Liver (tissue), 9 donors: ENCODE results near the gene DNMT3A. TPM values are rescaled to one million over a fixed set of nuclear protein-coding genes. Genes with fewer than 3 reads are reported as not detected.

ENCODE experiments used
- DNase-seq: peaks from one replicate; pipeline ENCODE4 v3.0.0-alpha.2; 2017; ENCODE audit warnings: low spot score
- H3K27ac ChIP-seq, 2 donors: one replicate each; pipeline ENCODE4 v1.7.0; 2013; ENCODE audit warnings: inconsistent platforms in 2 of 2, low read length in 2 of 2, control low read depth in 1 of 2, low read depth in 1 of 2, mild to moderate bottlenecking in 1 of 2
- H3K27me3 ChIP-seq, 4 donors: one replicate each; pipeline versions ENCODE4 v1.6.1 to v1.7.0; 2013; ENCODE audit warnings: low read length in 3 of 4, inconsistent platforms in 1 of 4, mild to moderate bottlenecking in 1 of 4, moderate library complexity in 1 of 4; ENCODE audit not compliant: control insufficient read depth in 4 of 4, insufficient read depth in 4 of 4
- H3K36me3 ChIP-seq, 4 donors: one replicate each; pipeline versions ENCODE4 v1.6.1 to v1.7.0; 2013; ENCODE audit warnings: low read length in 3 of 4, mild to moderate bottlenecking in 3 of 4, low read depth in 1 of 4, moderate library complexity in 1 of 4; ENCODE audit not compliant: control insufficient read depth in 4 of 4, insufficient read depth in 3 of 4
- H3K4me1 ChIP-seq, 4 donors: one replicate each; pipeline versions ENCODE4 v1.6.1 to v1.7.0; 2013; ENCODE audit warnings: low read length in 3 of 4, mild to moderate bottlenecking in 3 of 4, moderate library complexity in 1 of 4; ENCODE audit not compliant: control insufficient read depth in 4 of 4, insufficient read depth in 4 of 4
- H3K4me3 ChIP-seq, 3 donors: one replicate each; pipeline versions ENCODE4 v1.6.1 to v1.7.0; 2013; ENCODE audit warnings: low read length in 3 of 3, control low read depth in 1 of 3, low read depth in 1 of 3, mild to moderate bottlenecking in 1 of 3
- H3K9ac ChIP-seq, 2 donors: one replicate each; pipeline ENCODE4 v1.7.0; 2013; ENCODE audit warnings: low read length in 2 of 2, mild to moderate bottlenecking in 2 of 2, moderate library complexity in 2 of 2, control low read depth in 1 of 2, low read depth in 1 of 2
- H3K9me3 ChIP-seq, 4 donors: one replicate each; pipeline versions ENCODE4 v1.6.1 to v1.7.0; 2013; ENCODE audit warnings: low read length in 3 of 4; ENCODE audit not compliant: control insufficient read depth in 4 of 4
- ATF3 ChIP-seq: IDR thresholded peaks from 2 replicates; pipeline ENCODE4 v1.6.1; 2016; ENCODE audit warnings: antibody characterized with exemption
- CTCF ChIP-seq: fragments of 150-350 bp; IDR thresholded peaks from 2 replicates; pipeline ENCODE4 v1.5.1; 2017; ENCODE audit warnings: improper control_type of control experiment, low read depth, low read length; ENCODE audit not compliant: missing input control
- EGR1 ChIP-seq, 2 donors: IDR thresholded peaks; 2 replicates each; pipeline ENCODE4 v1.6.1; 2016 to 2018; ENCODE audit warnings: antibody characterized with exemption in 2 of 2, low read depth in 2 of 2
- FOXA2 ChIP-seq: IDR thresholded peaks from 2 replicates; pipeline ENCODE4 v1.6.1; 2016; ENCODE audit warnings: antibody characterized with exemption
- HNF4A ChIP-seq, 2 donors: conservative IDR thresholded peaks; 2 replicates each; pipeline ENCODE4 v1.6.1; 2016; ENCODE audit warnings: antibody characterized with exemption in 2 of 2, mild to moderate bottlenecking in 2 of 2
- HNF4G ChIP-seq: IDR thresholded peaks from 2 replicates; pipeline ENCODE4 v1.6.1; 2016; ENCODE audit warnings: antibody characterized with exemption
- JUND ChIP-seq, 2 donors: IDR thresholded peaks; 2 replicates each; pipeline ENCODE4 v1.6.1; 2016; ENCODE audit warnings: antibody characterized with exemption in 2 of 2
- MAX ChIP-seq: IDR thresholded peaks from 2 replicates; pipeline ENCODE4 v1.6.1; 2016; ENCODE audit warnings: antibody characterized with exemption
- NR2F2 ChIP-seq: IDR thresholded peaks from 2 replicates; pipeline ENCODE4 v1.6.1; 2016; ENCODE audit warnings: antibody characterized with exemption
- RXRA ChIP-seq, 2 donors: IDR thresholded peaks; 2 replicates each; pipeline ENCODE4 v1.6.1; 2017 to 2018; ENCODE audit warnings: antibody characterized with exemption in 2 of 2, mild to moderate bottlenecking in 1 of 2
- TAF1 ChIP-seq: conservative IDR thresholded peaks from 2 replicates; pipeline ENCODE4 v1.6.1; 2016; ENCODE audit warnings: antibody characterized with exemption, mild to moderate bottlenecking
- YY1 ChIP-seq: IDR thresholded peaks from 2 replicates; pipeline ENCODE4 v1.6.1; 2016; ENCODE audit warnings: antibody characterized with exemption, mild to moderate bottlenecking
- ZBTB33 ChIP-seq: IDR thresholded peaks from 2 replicates; pipeline ENCODE4 v1.6.1; 2016; ENCODE audit warnings: antibody characterized with exemption
- WGBS: extraction: QIAGEN DNeasy Blood & Tissue Kit; methylation state at CpG from one replicate; pipeline ENCODE4 v1.1.7; 2013; 5-methylcytosine and 5-hydroxymethylcytosine counted together
- polyA plus RNA-seq, 2 donors: library from polyadenylated mRNA; stranded (reverse) in 1 of 2; unstranded in 1 of 2; fragments of 200-250 nt in 1 of 2; fragments of >200 nt in 1 of 2; fragmentation: Nextera tagmentation in 1 of 2; extraction: Ambion mirVana in 1 of 2; gene quantifications; one replicate each; pipeline versions ENCODE4 v1.2.1 to v1.2.3, GENCODE V29; 2013 to 2015
- total RNA-seq, 2 donors: library from RNA; depleted of rRNA; stranded (reverse); fragments of >200 nt; gene quantifications; one replicate each; pipeline ENCODE4 v1.2.3, GENCODE V29; 2014
- donor health status: healthy.
- donor health status: healthy.
- donor health status: healthy.
- donor health status: healthy.
- donor health status: healthy.

The DNMT3A gene
- total and polyA plus RNA-seq, 4 donors: 3.5 to 24.2 (median 8.1) TPM

- H3K4me1 ChIP-seq: no peaks in the 10 kb centered on the region
- no peaks in the 10 kb centered on the region for H3K9me3 ChIP-seq
- no peak overlapping the region for H3K27ac ChIP-seq
- DNase-seq: no peak
- WGBS: 78% methylated on average over 6 of the region's 6 CpGs
- H3K27me3 ChIP-seq: no peaks in the 10 kb centered on the region
- TF ChIP-seq TAF1 (no peak), RXRA (IDR thresholded peaks at IDR 0.05) (no peak), MAX (no peak)
- H3K9ac ChIP-seq: no peak overlapping the region
- no peaks in the 10 kb centered on the region for H3K36me3 ChIP-seq
- H3K4me3 ChIP-seq: no peak overlapping the region
Observed at GRCh38 chr2:25354116-25354515, 12.4 kb upstream of the DNMT3A start.

- Histone ChIP-seq H3K27ac (no peak overlapping the region), H3K27me3 (no peaks in the 10 kb centered on the region), H3K4me1 (no peaks in the 10 kb centered on the region), H3K36me3 (no peaks in the 10 kb centered on the region), H3K9me3 (no peaks in the 10 kb centered on the region), H3K9ac (no peak overlapping the region), H3K4me3 (no peak overlapping the region)
- WGBS: 86% methylated on average over 7 of the region's 7 CpGs
- TF ChIP-seq HNF4G (no peak), MAX (no peak), JUND (IDR thresholded peaks at IDR 0.05) (no peak)
- no peak for DNase-seq
Observed at GRCh38 chr2:25349397-25349796, 7.7 kb upstream of the DNMT3A start.

GRCh38 chr2:25347846-25348245 is 6.1 kb upstream of the DNMT3A start:
- TF ChIP-seq NR2F2 (no peak), ATF3 (no peak), EGR1 (IDR thresholded peaks at IDR 0.05; ENCODE audit: low read depth in 2 of 2) (no peak), JUND (IDR thresholded peaks at IDR 0.05) (no peak), HNF4G (no peak), YY1 (no peak), TAF1 (no peak), FOXA2 (no peak), MAX (no peak), HNF4A (conservative IDR thresholded peaks at IDR 0.05) (no peak), CTCF (no peak), ZBTB33 (no peak)

More at GRCh38 chr2:25347846-25348245, 6.1 kb upstream of the DNMT3A start:
- Histone ChIP-seq H3K9me3 (no peaks in the 10 kb centered on the region), H3K9ac (no peak overlapping the region), H3K27ac (no peak overlapping the region), H3K4me3 (no peak overlapping the region), H3K4me1 (no peaks in the 10 kb centered on the region), H3K36me3 (no peaks in the 10 kb centered on the region), H3K27me3 (no peaks in the 10 kb centered on the region)
- no peak for DNase-seq
- WGBS: 65% methylated on average over 2 of the region's 2 CpGs
